Measurements from ENCODE around the gene OR1K1.
"Not testable (repeated sequence)": the region's sequence is repeated elsewhere in the genome, so short reads cannot be mapped to it uniquely, and the experiment has no call there.

OR1K1 gene

GRCh38 chr9:122800066-122801060 lies at the start of gene OR1K1:
TSS of gene OR1K1 (plus strand) at chr9:122800123. CDS start at chr9:122800123, 0 bp downstream.
- DNase-seq (ENCODE audit: low spot score), result no peak

- DNase-seq (ENCODE audit: low spot score), result no peak
These were observed 45.1 kb upstream of the OR1K1 start for GRCh38 chr9:122754825-122755224.

- DNase-seq (ENCODE audit: low spot score), result no peak
These were observed 32.1 kb upstream of the OR1K1 start for GRCh38 chr9:122767817-122768216.

GRCh38 chr9:122777052-122777451 lies 22.9 kb upstream of the OR1K1 start:
- DNase-seq (ENCODE audit: low spot score), result no peak

GRCh38 chr9:122777935-122778627 lies 21.8 kb upstream of the OR1K1 start:
- DNase-seq (ENCODE audit: low spot score), result peak; percentile 6

GRCh38 chr9:122779181-122779580 lies 20.7 kb upstream of the OR1K1 start:
- DNase-seq (ENCODE audit: low spot score), result no peak

- DNase-seq (ENCODE audit: low spot score), result no peak
These were observed 19.9 kb upstream of the OR1K1 start for GRCh38 chr9:122780026-122780425.

- no peak for DNase-seq (ENCODE audit: low spot score)
These were observed 18.3 kb upstream of the OR1K1 start for GRCh38 chr9:122781671-122782070.

- DNase-seq (ENCODE audit: low spot score), result no peak
These were observed 14.7 kb upstream of the OR1K1 start for GRCh38 chr9:122785269-122785668.

GRCh38 chr9:122786338-122786737 lies 13.6 kb upstream of the OR1K1 start:
- no peak for DNase-seq (ENCODE audit: low spot score)

- DNase-seq (ENCODE audit: low spot score), result no peak
These were observed 11.1 kb upstream of the OR1K1 start, which contains the start of gene OR5C1 for GRCh38 chr9:122788831-122789230. TSS of gene OR5C1 (plus strand) at chr9:122788933. CDS start at chr9:122788933, 0 bp downstream.

GRCh38 chr9:122789256-122790046 lies 10.5 kb upstream of the OR1K1 start:
- no peak for DNase-seq (ENCODE audit: low spot score)

- no peak for DNase-seq (ENCODE audit: low spot score)
These were observed 7.9 kb upstream of the OR1K1 start for GRCh38 chr9:122791872-122792669.

- no peak for DNase-seq (ENCODE audit: low spot score)
These were observed 2.4 kb upstream of the OR1K1 start for GRCh38 chr9:122797316-122798063.

GRCh38 chr9:122806661-122807060 lies 6.7 kb downstream of the OR1K1 start:
- DNase-seq (ENCODE audit: low spot score), result no peak

GRCh38 chr9:122807271-122807900 lies 7.5 kb downstream of the OR1K1 start:
- no peak for DNase-seq (ENCODE audit: low spot score)

- DNase-seq (ENCODE audit: low spot score), result no peak
These were observed 8.2 kb downstream of the OR1K1 start for GRCh38 chr9:122808141-122808540.

- DNase-seq (ENCODE audit: low spot score), result not testable (repeated sequence)
These were observed 9.3 kb downstream of the OR1K1 start for GRCh38 chr9:122809261-122809660.

GRCh38 chr9:122810306-122810946 lies 10.5 kb downstream of the OR1K1 start:
- DNase-seq (ENCODE audit: low spot score), result peak; percentile 70

- no peak for DNase-seq (ENCODE audit: low spot score)
These were observed 12.8 kb downstream of the OR1K1 start for GRCh38 chr9:122812736-122813135.
